Right lobe of liver (tissue), 4 donors: ENCODE data around the gene PTGS1.

Source experiments
- POLR2A ChIP-seq: fragments of 450-650 bp; IDR thresholded peaks from one replicate; pipeline ENCODE4 v1.6.1; 2017; ENCODE audit warnings: antibody characterized with exemption, mild to moderate bottlenecking
- TF ChIP-seq, protein P1 (sequence below), 4 donors: fragments of 200-600 bp in 3 of 4; fragments of 450-650 bp in 1 of 4; IDR thresholded peaks; one replicate each; pipeline versions ENCODE4 v1.5.1 to v1.8.0; 2016 to 2022; ENCODE audit warnings: antibody characterized with exemption in 4 of 4, mild to moderate bottlenecking in 2 of 4
- donor health status: DM: no; HTN: no; CAD: no.
- donor health status: DM: no; HTN: no; CAD: no.
- donor health status: DM: no; HTN: yes; CAD: no.

DNA sequence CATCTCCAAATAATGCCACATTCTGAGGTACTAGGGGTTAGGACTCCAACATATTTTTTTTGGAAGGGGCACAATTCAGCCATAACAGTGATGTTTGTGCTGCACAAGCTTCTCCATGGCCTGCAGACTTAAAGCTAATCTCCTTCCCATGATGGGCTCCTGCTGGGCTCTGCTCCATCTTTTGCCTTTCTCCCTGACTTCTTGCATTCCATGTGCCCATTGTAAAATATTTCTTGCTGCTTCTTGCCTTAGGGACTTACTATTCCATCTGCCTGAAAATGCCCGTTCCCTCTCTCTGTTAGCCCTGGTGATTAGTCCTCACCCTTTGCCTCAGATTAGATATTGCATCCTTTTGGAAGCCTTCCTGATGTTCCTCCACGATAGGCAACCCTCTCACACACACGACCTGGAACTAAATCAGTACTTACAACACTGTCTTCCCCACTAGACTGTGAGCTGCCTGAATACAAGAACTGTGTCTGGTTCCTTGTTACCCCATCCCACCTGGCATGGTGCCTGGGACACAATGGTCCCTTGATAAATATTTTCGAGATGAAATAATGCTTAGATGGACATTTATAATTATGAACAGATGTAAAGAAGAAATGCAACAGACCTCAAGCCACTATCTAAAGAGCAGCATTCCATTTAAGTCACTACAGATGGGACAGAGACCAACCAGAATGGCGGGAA is 73.4 kb downstream of the PTGS1 start:
- TF ChIP-seq, protein P1, sequence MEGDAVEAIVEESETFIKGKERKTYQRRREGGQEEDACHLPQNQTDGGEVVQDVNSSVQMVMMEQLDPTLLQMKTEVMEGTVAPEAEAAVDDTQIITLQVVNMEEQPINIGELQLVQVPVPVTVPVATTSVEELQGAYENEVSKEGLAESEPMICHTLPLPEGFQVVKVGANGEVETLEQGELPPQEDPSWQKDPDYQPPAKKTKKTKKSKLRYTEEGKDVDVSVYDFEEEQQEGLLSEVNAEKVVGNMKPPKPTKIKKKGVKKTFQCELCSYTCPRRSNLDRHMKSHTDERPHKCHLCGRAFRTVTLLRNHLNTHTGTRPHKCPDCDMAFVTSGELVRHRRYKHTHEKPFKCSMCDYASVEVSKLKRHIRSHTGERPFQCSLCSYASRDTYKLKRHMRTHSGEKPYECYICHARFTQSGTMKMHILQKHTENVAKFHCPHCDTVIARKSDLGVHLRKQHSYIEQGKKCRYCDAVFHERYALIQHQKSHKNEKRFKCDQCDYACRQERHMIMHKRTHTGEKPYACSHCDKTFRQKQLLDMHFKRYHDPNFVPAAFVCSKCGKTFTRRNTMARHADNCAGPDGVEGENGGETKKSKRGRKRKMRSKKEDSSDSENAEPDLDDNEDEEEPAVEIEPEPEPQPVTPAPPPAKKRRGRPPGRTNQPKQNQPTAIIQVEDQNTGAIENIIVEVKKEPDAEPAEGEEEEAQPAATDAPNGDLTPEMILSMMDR (IDR thresholded peaks at IDR 0.05), result no peak
- TF ChIP-seq POLR2A, result no peak
